ENCODE results near the gene DNASE2. TPM values are rescaled to one million over a fixed set of nuclear protein-coding genes. Genes with fewer than 3 reads are reported as not detected.
A peak's percentile ranks its signal among the peaks of the same experiment; 100 is the strongest.

The DNASE2 gene
- total RNA-seq, 2 experiments from 2014 or later = 26.1 to 27.4 TPM

GRCh38 chr19:12825254-12826131 is 55.8 kb downstream of the DNASE2 start:
- no peak for DNase-seq

More at GRCh38 chr19:12825254-12826131, 55.8 kb downstream of the DNASE2 start:
- Mint-ChIP-seq H3K27me3 (ENCODE audit: low read depth) (peaks cover 27% of the 10 kb centered on the region), H3K4me1 (ENCODE audit: low read depth) (peaks cover 9% of the 10 kb centered on the region), H3K9me3 (ENCODE audit: insufficient read depth) (no peaks in the 10 kb centered on the region), H3K36me3 (ENCODE audit: low read depth) (no peaks in the 10 kb centered on the region), H3K27ac (no peak overlapping the region), H3K4me3 (no peak overlapping the region)
- ChIA-PET POLR2A (no interaction called here), CTCF (interaction anchor here (0.6 to 2.2 kb wide), 7 partner anchors 9 to 65 kb away, joined by 3 to 8 read pairs (median 3); partner anchors contain the start of gene RTBDN)
- peak; percentile 43 for ATAC-seq

Small RNA genes within 50 kb of the gene (microRNA-seq; reads per million reads assigned to microRNA genes)
- not detected for gene MIR5695
- gene MIR6794 = not detected

Other genes starting within 250 kb of the DNASE2 start
- gene MAN2B1, start 214.7 kb downstream of the DNASE2 start, total RNA-seq = 100 to 1,000 TPM in 1 of 2 experiments, 10 to 100 TPM in 1; 95.5 to 102 TPM
- gene WDR83, start 214.6 kb downstream of the DNASE2 start, total RNA-seq = 10 to 100 TPM; 16.4 to 19.4 TPM
- gene DHPS, start 199.6 kb downstream of the DNASE2 start, total RNA-seq = 100 to 1,000 TPM; 109 to 121 TPM
- not detected for gene GNG14, start 193.5 kb downstream of the DNASE2 start, total RNA-seq
- gene FBXW9, start 184.8 kb downstream of the DNASE2 start, total RNA-seq = 1 to 10 TPM; 6.0 to 6.1 TPM
- gene TNPO2, start 157.5 kb downstream of the DNASE2 start, total RNA-seq = 10 to 100 TPM; 84.3 to 93.1 TPM
- gene TRIR, start 146.8 kb downstream of the DNASE2 start, total RNA-seq = 100 to 1,000 TPM; 206 to 228 TPM
- gene GET3, start 144.0 kb downstream of the DNASE2 start, total RNA-seq = 10 to 100 TPM; 66.8 to 71.5 TPM
- gene BEST2, start 129.7 kb downstream of the DNASE2 start, total RNA-seq = not detected
- gene HOOK2, start 105.9 kb downstream of the DNASE2 start, total RNA-seq = 10 to 100 TPM; 14.4 to 16.9 TPM
- gene JUNB, start 90.0 kb downstream of the DNASE2 start, total RNA-seq = 10 to 100 TPM; 90.4 to 92.9 TPM
- gene PRDX2, start 79.6 kb downstream of the DNASE2 start, total RNA-seq = 100 to 1,000 TPM; 250 to 267 TPM
- gene THSD8, start 79.4 kb downstream of the DNASE2 start, total RNA-seq = 10 to 100 TPM; 17.7 to 30.9 TPM
- 10 to 100 TPM; 49.2 to 64.0 TPM for gene RNASEH2A, start 74.9 kb downstream of the DNASE2 start, total RNA-seq
- not detected for gene RTBDN, start 46.9 kb downstream of the DNASE2 start, total RNA-seq
- gene MAST1, start 42.9 kb downstream of the DNASE2 start, total RNA-seq = 1 to 10 TPM in 1 of 2 experiments, under 1 TPM in 1; 0.89 to 1.3 TPM
- gene KLF1, start 5.8 kb upstream of the DNASE2 start, total RNA-seq = under 1 TPM in 1 of 2 experiments, not detected in 1; 0.21 TPM
- 10 to 100 TPM; 39.5 to 42.5 TPM for gene GCDH, start 9.7 kb upstream of the DNASE2 start, total RNA-seq
- 1 to 10 TPM; 3.4 to 3.9 TPM for gene SYCE2, start 37.8 kb upstream of the DNASE2 start, total RNA-seq
- 100 to 1,000 TPM in 1 of 2 experiments, 10 to 100 TPM in 1; 98.8 to 106 TPM for gene FARSA, start 52.3 kb upstream of the DNASE2 start, total RNA-seq
- gene CALR, start 57.2 kb upstream of the DNASE2 start, total RNA-seq = 100 to 1,000 TPM; 875 to 886 TPM
- gene RAD23A, start 64.4 kb upstream of the DNASE2 start, total RNA-seq = 100 to 1,000 TPM; 138 to 140 TPM
- gene GADD45GIP1, start 75.8 kb upstream of the DNASE2 start, total RNA-seq = 10 to 100 TPM; 23.4 to 25.4 TPM
- gene DAND5, start 88.1 kb upstream of the DNASE2 start, total RNA-seq = under 1 TPM; 0.21 to 0.34 TPM
- gene NFIX, start 114.0 kb upstream of the DNASE2 start, total RNA-seq = 1 to 10 TPM in 1 of 2 experiments, under 1 TPM in 1; 0.40 to 1.4 TPM
- gene LYL1, start 221.4 kb upstream of the DNASE2 start, total RNA-seq = 1 to 10 TPM; 3.3 to 3.8 TPM
- gene TRMT1, start 235.3 kb upstream of the DNASE2 start, total RNA-seq = 10 to 100 TPM; 59.8 to 60.3 TPM
- gene NACC1, start 236.8 kb upstream of the DNASE2 start, total RNA-seq = 10 to 100 TPM; 74.6 to 84.8 TPM

All from activated CD8-positive, alpha-beta T cell treated with anti-CD3 and anti-CD28 coated beads, Interleukin-2, amount 10 ng/mL, durations not matched to agents 7 days and 5 days (primary cell).